GF-D8 (cell line): ENCODE results near the gene TIMP1.

Source experiments
- DNase-seq: peaks from one replicate; lab custom pipeline; 2025; lab: John Stamatoyannopoulos, UW

The TIMP1 gene

DNA sequence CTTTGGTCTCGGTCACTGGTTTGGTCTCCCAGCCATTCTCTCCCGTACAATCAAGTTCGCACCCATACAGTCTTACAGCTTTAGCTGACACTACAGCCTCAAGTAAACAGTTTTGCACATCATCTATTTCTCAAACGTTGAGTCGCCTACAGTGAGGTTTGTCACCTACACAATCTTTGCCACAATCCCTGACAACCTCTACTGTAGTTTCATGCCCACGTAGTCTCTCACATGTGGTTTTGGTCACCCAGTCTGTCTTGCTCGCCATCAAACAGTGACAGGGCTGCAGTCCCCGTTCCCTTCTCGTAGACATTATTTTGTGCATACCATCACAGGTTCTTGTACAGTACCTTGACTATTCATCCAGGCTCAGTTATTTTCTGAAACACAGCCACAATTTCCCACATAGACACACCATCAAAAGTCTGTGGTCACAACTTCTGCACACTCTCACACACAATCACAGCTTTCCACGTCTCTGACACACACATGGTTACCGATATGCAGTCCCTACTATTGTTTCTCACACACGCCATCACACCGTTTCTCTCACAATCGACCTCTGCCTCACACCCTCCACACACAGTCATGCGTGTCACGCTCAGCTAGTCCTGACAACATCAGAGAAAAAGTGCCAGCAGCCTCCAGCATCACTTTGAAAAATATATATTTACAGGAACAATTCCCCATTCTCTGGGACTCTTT lies 52.8 kb downstream of the TIMP1 start:
- no peak for DNase-seq
